GM21737 (cell line): ENCODE results near the gene PDIA5.

Source experiments
- ATAC-seq: cut with Tn5 transposase; IDR thresholded peaks from one replicate; pipeline ENCODE4 v1.9.1; 2021; ENCODE audit warnings: mild to moderate bottlenecking, moderate library complexity; ENCODE audit not compliant: unreplicated experiment

PDIA5 gene

GRCh38 chr3:123090728-123091531, 24.1 kb downstream of the PDIA5 start:
- no peak for ATAC-seq

GRCh38 chr3:123092243-123092642, 25.4 kb downstream of the PDIA5 start:
- no peak for ATAC-seq

- no peak for ATAC-seq
Measured at GRCh38 chr3:123093696-123094095, 26.9 kb downstream of the PDIA5 start.

GRCh38 chr3:123094516-123095313, 27.9 kb downstream of the PDIA5 start:
- no peak for ATAC-seq

GRCh38 chr3:123096126-123096525, 29.3 kb downstream of the PDIA5 start:
- no peak for ATAC-seq

GRCh38 chr3:123096731-123097130, 29.9 kb downstream of the PDIA5 start:
- ATAC-seq: no peak

GRCh38 chr3:123098426-123099330, 31.9 kb downstream of the PDIA5 start:
- no peak for ATAC-seq

GRCh38 chr3:123099331-123100192, 32.7 kb downstream of the PDIA5 start:
- ATAC-seq: no peak

- no peak for ATAC-seq
Measured at GRCh38 chr3:123100193-123100776, 33.5 kb downstream of the PDIA5 start.

- no peak for ATAC-seq
Measured at GRCh38 chr3:123102249-123102648, 35.4 kb downstream of the PDIA5 start.

GRCh38 chr3:123102826-123103225, 36.0 kb downstream of the PDIA5 start:
- ATAC-seq: no peak

- no peak for ATAC-seq
Measured at GRCh38 chr3:123104550-123104949, 37.7 kb downstream of the PDIA5 start.

GRCh38 chr3:123105201-123106189, 38.7 kb downstream of the PDIA5 start:
- no peak for ATAC-seq

- ATAC-seq: no peak
Measured at GRCh38 chr3:123110282-123110975, 43.6 kb downstream of the PDIA5 start.

- no peak for ATAC-seq
Measured at GRCh38 chr3:123110976-123111615, 44.3 kb downstream of the PDIA5 start.

- ATAC-seq: no peak
Measured at GRCh38 chr3:123111640-123112039, 44.8 kb downstream of the PDIA5 start.

- ATAC-seq: no peak
Measured at GRCh38 chr3:123112232-123112631, 45.4 kb downstream of the PDIA5 start.
